Lower lobe of right lung (tissue), 2 donors: ENCODE data around the gene TOMM20. TPM values are rescaled to one million over a fixed set of nuclear protein-coding genes. Genes with fewer than 3 reads are reported as not detected.
A peak's percentile ranks its signal among the peaks of the same experiment; 100 is the strongest.

ENCODE experiments used
- ATAC-seq, 2 donors: fragments of 200-7000 bp; cut with Tn5 transposase; one replicate each; pipeline ENCODE4 v1.9.1; 2020 to 2022; ENCODE audit warnings: mild to moderate bottlenecking in 2 of 2, moderate library complexity in 2 of 2
- DNase-seq: peaks from one replicate; pipeline ENCODE4 v3.0.0-alpha.2; 2020
- H3K27ac ChIP-seq: fragments of 200-600 bp; one replicate; pipeline ENCODE4 v1.8.0; 2022
- H3K27me3 ChIP-seq: fragments of 200-600 bp; one replicate; pipeline ENCODE4 v1.8.0; 2022; ENCODE audit warnings: low read depth
- H3K36me3 ChIP-seq: fragments of 200-600 bp; one replicate; pipeline ENCODE4 v1.8.0; 2022; ENCODE audit warnings: mild to moderate bottlenecking
- H3K4me1 ChIP-seq: fragments of 200-600 bp; one replicate; pipeline ENCODE4 v1.8.0; 2022
- H3K4me3 ChIP-seq: fragments of 200-600 bp; one replicate; pipeline ENCODE4 v1.8.0; 2022; ENCODE audit warnings: mild to moderate bottlenecking
- H3K9me3 ChIP-seq: fragments of 200-600 bp; one replicate; pipeline ENCODE4 v1.8.0; 2022
- intact Hi-C: fragments of 100-400 bp; cut with DNase I; formaldehyde crosslinking; loops from one replicate; pipeline ENCODE4 v1.11.0; 2022
- total RNA-seq: library from RNA; stranded (reverse); fragmentation: NEBNext Ultra II Directional; extraction: Animal tissue kit (Norgen Biotek cat#: 25700); gene quantifications from one replicate; pipeline ENCODE4 v1.2.1, GENCODE V29; 2021
- TF ChIP-seq, protein P1 (sequence below): fragments of 200-600 bp; IDR thresholded peaks from one replicate; pipeline ENCODE4 v1.8.0; 2022; ENCODE audit warnings: antibody characterized with exemption, mild to moderate bottlenecking
- donor health status: DM: no; HTN: yes; CAD: no; lungs with severe emphysema.

The TOMM20 gene
- total RNA-seq, 1 donor from 2014 or later: 88.4 TPM

- Histone ChIP-seq H3K27ac (peak overlapping the region; percentile 69), H3K9me3 (no peaks in the 10 kb centered on the region), H3K4me1 (peaks cover 53% of the 10 kb centered on the region), H3K36me3 (no peaks in the 10 kb centered on the region), H3K4me3 (no peak overlapping the region), H3K27me3 (no peaks in the 10 kb centered on the region)
- ATAC-seq (peak; percentile 95 to 96), DNase-seq (peak; percentile 88)
- TF ChIP-seq, protein P1, sequence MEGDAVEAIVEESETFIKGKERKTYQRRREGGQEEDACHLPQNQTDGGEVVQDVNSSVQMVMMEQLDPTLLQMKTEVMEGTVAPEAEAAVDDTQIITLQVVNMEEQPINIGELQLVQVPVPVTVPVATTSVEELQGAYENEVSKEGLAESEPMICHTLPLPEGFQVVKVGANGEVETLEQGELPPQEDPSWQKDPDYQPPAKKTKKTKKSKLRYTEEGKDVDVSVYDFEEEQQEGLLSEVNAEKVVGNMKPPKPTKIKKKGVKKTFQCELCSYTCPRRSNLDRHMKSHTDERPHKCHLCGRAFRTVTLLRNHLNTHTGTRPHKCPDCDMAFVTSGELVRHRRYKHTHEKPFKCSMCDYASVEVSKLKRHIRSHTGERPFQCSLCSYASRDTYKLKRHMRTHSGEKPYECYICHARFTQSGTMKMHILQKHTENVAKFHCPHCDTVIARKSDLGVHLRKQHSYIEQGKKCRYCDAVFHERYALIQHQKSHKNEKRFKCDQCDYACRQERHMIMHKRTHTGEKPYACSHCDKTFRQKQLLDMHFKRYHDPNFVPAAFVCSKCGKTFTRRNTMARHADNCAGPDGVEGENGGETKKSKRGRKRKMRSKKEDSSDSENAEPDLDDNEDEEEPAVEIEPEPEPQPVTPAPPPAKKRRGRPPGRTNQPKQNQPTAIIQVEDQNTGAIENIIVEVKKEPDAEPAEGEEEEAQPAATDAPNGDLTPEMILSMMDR: no peak
- intact Hi-C loops: no loop called here
Observed at GRCh38 chr1:235067396-235068157, 61.1 kb downstream of the TOMM20 start.

DNA sequence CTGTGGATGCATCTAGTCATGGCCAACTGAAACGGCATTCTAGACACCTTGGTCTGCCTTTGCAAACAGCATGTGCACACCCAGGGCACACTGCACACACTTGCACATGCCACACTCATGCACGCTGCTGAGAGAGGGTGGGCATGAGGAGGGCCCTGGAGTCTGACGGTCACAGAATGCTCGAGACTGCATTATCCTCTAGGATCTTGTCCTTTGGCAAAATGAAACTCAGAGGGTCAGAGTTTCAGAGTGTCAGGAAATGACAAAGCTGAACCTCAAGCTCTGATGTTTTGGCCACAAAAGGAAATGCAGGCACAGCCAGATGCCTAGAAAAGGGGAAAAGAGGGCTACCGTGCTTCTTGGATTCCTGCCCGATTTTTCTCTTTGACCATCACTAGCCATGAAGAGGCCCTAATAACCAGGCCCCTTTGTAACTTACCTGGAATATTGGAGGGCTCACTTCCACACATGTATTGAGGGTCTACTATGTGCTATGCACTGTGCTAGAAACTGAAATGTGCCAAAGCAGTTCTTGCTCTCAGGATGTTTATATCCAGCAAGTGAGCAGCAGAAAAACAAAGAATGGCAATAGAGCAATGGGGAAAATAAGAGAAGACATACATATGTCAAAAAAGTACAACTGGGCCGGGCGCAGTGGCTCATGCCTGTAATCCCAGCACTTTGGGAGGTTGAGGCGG is 65.4 kb downstream of the TOMM20 start:
- DNase-seq (peak; percentile 33), ATAC-seq (no peak)
- H3K27ac ChIP-seq: peak overlapping the region; percentile 56
- H3K36me3 ChIP-seq: no peaks in the 10 kb centered on the region
- intact Hi-C loops: no loop called here
- H3K9me3 ChIP-seq: no peaks in the 10 kb centered on the region
- TF ChIP-seq, protein P1: no peak
- no peak overlapping the region for H3K4me3 ChIP-seq
- peaks cover 28% of the 10 kb centered on the region for H3K4me1 ChIP-seq
- H3K27me3 ChIP-seq: no peaks in the 10 kb centered on the region

- no peaks in the 10 kb centered on the region for H3K36me3 ChIP-seq
- H3K27ac ChIP-seq: no peak overlapping the region
- intact Hi-C loops: no loop called here
- TF ChIP-seq, protein P1: no peak
- DNase-seq: peak; percentile 26
- peaks cover 15% of the 10 kb centered on the region for H3K4me1 ChIP-seq
- ATAC-seq: peak in 1 of 2 donors; percentile 33
- no peaks in the 10 kb centered on the region for H3K9me3 ChIP-seq
- H3K4me3 ChIP-seq: no peak overlapping the region
- H3K27me3 ChIP-seq: no peaks in the 10 kb centered on the region
Observed at GRCh38 chr1:235060607-235061470, 67.8 kb downstream of the TOMM20 start.

Other genes starting within 250 kb of the TOMM20 start
- gene RBM34, start 32.4 kb upstream of the TOMM20 start, total RNA-seq: 57.3 TPM
- gene ARID4B, start 199.3 kb upstream of the TOMM20 start, total RNA-seq: 39.1 TPM
- 29.8 TPM for gene GGPS1, start 199.7 kb upstream of the TOMM20 start, total RNA-seq
- gene TBCE, start 238.6 kb upstream of the TOMM20 start, total RNA-seq: 25.3 TPM